SHP77 (cell line): ENCODE data around the gene ATP9B.

Source experiments
- DNase-seq, 2 experiments: peaks; one replicate each; lab custom pipeline; 2025; lab: John Stamatoyannopoulos, UW

Gene ATP9B

GRCh38 chr18:79397830-79398761, 328.9 kb downstream of the ATP9B start:
- no peak for DNase-seq

DNA sequence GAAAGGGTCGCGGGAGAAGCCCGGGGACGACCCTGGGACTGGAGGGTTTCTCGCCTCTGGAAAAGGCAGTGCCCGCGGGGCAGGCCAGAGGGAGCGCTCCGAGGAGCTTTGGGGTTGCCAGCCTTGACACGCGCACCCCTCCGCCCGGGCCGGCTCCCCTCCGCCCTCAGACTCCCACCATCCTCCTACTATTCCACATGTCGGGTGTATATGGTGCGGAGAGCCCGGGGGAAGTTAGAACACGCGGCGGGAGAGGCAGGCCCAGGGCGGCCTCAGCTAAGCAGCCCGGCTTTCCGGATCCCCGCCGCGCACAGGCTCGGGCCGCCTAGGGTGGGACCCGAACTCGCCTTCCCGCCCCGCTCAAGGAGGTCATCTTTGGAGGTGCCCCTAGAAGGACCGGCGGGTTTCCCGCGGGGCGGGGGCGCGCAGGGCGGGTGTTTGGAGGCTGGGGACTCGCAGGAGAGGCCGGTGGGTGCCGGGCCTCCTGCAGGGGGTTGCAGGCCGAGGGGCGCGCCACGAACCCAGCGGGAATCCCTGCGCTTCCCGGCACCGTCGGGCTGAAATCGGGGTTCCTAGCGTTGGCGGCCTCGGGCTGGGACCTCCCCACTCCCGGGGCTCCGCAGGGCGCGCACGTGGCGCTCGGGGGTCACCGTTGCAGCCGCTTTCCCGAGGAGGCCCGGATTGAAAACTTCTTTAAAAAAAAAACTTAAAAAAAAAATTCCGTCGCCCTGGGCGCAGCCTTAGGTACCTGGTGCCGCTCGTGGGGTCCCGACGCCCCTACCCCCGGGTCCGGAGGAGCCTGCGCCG, 330.3 kb downstream of the ATP9B start:
- DNase-seq = no peak

DNA sequence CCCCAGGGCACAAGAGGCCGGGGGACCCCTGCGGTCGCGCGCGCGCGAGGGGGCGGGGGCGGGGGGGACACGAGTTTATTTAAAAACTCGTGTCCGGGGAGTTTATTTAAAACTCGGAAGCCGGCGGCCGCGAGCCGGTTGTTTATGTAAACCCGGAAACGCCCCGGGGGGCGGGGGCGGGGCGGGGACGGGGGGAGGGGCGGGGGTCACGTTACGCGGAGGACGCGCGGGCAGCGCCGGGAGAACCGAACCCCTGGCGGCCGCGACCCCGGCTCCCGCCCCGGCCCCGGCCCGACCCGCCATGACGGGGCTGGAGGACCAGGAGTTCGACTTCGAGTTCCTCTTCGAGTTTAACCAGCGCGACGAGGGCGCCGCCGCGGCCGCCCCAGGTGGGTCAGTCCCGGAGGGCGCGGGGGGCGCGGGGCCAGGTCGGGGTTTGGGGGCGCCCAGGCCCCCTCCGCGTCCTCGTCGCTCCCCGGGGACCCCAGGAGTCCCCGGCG, 330.9 kb downstream of the ATP9B start:
- no peak for DNase-seq

DNA sequence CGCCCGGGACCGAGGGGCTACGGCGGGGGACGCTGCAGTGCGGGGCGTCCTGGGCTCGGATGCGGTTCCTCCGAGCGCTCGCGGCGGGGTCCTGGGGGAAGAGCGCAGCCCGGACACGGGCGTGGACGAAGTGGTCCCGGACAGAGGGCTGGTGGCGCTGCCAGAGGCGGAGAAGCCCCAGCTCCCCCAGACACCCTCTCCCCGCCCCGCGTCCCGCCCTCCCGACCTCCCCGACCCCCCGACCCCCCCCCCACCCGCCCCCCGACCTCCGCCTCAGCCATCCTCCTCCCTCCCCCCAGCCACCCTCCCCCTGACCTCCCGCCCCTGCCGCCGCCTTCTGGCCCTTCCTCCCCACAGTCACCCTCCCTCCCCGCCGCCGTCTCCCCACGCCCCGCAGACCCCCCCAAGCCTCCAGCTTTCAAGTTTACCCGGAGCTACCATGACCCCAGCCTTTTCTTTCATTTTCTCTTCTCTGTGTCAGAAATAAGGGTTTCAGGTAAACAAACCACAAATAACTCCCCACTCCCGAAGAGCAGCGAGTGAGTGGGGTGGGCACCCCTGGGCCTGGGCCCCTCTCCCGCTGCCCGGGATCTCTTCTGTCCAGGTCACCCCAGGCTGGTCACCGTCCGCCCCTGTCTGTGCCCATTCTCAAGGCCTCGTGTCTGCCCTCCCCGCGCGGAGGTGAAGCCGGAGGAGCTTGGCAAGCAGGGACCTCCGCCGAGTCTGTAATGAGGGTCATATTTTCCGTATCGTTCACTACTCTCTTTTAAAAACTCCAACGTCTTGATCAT, 331.6 kb downstream of the ATP9B start:
- DNase-seq = no peak

DNA sequence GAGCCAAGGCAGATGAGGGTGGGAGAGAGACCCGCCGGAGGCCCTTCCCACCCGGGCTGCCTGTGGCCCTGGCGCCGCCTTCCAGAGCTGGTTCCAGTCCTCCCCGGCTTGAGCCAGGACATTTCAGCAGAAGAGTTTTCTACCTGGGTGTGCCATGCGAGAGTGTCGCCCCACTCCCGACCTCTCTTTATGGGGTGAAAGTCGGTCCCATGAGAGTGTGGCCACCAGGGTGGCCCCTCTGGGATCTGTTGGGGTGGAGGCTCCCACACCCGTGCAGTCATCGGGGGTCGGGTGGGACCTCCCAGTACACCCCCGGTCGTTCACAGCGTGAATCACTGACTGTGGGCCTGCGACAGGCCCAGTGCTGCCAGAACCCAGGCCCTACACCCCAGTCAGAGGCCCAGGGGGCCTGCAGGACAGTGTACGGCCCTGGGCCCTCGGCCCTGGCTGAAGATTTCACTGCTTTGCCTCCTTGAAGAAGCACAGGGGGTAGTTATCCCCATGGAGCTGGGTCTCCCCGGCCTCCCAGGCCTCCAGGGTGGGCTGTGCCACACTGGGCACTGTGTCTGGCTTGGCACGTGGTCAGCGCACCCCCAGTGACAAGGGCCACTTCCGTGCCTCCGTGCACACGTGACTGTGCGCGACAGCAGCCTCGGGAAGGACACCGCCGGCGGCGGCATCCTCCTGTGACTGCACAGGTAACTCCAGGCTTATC, 332.5 kb downstream of the ATP9B start:
- no peak for DNase-seq

- DNase-seq = no peak
Measured at GRCh38 chr18:79402209-79402576, 333.0 kb downstream of the ATP9B start.

DNA sequence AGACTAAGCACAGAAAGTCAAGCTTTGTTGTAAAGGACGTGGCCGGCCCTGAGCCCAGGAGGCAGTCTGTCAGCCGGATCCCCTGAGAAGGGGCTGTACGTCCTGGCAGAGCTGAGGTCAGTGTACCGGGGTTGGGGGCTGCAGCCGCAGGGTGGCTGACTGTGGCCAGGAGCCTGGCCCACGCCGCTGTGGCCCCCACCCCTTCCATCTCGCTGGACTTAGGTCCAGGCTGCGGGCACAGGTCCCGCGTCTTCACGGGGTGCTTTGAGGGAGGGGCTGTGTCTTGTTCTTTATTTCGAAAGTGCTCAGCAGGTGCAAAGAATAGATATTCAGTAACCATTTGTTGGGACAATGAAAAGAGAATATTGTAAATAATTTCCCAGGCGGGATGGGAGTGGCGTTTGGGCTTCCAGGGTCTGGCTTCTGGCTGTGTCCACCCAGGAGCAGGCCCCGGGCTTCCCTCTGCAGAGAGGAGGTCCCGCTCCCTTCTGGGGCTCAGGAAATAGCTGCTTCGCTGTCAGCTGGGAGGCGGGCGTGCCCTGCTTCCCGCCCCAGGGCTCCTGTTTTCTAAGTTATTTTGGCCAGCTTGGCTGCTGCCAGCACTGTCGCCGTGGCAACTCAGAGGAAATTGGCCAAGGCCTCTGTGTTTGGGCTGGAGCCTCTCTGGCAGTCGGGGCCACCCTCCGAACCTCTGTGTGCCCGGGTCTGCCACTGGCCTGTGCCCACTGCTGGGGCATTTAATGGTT, 334.0 kb downstream of the ATP9B start:
- no peak for DNase-seq

GRCh38 chr18:79403723-79404566, 334.8 kb downstream of the ATP9B start:
- no peak for DNase-seq

DNA sequence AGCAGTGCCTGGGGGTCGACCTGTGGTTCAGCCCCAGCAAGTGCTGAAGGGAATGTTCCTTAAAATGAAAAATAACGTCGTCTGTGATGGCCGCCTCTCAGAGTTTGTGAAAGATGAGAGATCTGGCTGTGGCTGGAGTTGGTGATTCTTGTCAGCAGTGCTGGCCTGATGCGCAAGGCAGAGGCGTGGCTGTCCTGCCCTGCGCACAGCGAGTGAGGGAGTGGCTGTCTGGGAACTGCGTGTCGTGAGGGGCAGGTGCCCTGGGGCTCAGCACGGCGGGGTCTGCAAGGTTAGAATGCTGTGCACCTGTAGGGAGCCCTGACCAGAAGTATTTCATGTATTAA, 335.3 kb downstream of the ATP9B start:
- no peak for DNase-seq

DNA sequence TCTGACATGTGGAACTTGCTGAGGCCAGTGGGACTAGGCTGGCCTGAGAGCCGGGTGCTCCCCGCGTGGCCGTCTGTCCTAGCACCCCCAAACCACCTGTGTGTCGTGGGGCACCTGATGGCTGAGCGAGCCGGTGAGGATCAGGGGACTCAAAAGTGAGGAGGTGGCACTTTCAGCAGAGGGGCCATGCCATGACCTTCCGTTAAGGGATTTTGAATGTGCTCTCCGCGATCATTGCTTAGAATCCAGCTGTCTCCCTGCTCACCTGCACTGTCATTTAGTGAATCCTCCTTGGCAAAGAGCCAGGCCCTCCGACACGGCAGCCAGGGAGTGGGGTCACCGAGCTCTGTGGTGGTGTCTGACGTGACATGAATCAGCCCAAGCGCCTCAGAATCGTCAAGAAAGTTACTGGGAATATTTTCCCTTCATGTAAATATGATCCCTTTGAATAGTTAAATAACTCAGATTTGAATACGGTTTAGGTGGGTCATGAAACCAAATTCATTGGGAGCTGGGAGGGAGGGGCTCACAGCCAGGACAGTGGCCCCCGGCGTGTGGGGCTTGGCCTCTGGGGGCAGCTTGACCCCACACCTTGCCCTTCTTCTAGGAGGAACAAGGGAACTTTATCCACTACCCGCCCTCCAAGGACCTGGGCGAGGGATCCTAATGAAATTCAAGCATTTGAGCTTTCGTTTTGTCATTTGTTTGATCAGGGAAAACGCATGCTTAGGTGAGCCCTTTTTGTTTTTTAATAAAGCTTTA, 336.0 kb downstream of the ATP9B start:
- DNase-seq = peak; percentile 18 to 20

DNA sequence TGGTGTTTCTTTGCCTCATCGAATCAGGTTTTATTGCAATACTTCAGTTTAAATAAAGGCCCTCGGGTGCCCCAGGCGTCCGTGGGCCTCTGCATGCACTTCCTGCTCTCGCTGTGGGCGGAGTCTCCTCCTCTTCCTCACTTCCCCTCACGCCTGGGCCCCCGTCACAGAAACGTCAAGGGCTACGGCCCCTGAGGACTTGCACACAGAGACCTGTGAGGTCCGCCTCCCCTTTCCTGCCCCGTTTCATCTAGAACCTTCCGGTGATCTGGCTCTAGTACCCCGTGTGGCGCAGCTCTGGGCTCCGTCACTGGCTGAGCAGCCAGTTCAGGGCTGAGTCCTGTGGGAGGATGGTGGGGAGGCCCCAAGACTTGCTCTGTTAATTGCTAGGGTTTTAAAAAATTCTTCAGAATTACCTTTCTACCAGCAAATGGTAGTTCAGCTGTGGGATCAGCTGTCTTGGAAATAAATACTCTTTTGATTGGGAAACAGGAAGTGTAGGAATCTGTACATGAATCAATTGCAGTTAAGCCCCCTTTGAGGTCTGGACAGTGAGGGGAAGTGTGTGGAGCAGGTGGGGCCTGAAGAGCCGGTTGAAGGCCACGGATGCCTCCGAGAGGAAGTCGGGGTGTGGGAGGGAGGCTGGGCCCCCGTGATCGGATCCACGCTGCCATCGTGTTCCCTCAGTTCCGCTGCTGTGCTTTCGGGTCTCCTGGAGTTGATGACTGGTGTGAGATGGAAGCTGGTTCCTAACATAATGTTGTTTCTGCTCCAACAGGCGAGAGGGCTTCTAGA, 336.8 kb downstream of the ATP9B start:
- DNase-seq = no peak

DNA sequence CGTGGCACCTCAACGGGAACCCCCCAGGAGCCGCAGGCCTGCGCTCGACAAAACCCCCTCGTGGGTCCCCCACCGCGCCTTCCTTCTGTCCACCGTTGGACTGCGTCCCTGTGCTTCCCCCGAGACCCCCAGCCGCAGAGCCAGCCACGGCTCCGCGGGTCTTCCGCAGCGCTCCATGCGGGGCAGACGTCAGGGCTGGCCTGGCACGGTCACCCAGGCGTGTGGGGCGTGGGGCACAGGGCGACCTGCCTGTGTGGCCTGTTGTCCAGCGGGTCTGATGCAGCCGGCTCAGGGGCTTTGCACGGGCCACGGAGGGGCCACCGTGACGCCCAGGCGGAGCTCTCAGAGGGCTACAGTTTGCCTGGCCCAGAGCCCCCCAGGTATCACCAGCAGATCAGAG, 337.5 kb downstream of the ATP9B start:
- DNase-seq = no peak

GRCh38 chr18:79409313-79409712, 340.1 kb downstream of the ATP9B start:
- DNase-seq = no peak

DNA sequence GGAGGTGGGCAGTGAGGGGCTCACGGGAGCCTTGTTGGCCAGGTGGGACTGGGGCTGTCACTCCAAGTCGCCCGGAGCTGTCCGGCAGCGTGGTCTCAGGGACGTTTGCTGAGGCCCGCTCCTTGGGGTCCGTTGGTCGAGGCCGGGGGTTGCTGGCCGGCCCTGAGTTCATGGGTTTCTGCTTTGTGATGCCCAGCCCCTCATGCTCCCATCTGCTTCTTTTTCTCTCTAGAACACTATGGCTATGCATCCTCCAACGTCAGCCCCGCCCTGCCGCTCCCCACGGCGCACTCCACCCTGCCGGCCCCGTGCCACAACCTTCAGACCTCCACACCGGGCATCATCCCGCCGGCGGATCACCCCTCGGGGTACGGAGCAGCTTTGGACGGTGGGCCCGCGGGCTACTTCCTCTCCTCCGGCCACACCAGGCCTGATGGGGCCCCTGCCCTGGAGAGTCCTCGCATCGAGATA, 341.0 kb downstream of the ATP9B start:
- no peak for DNase-seq

GRCh38 chr18:79410731-79411613, 341.8 kb downstream of the ATP9B start:
- no peak for DNase-seq

GRCh38 chr18:79411614-79412526, 342.7 kb downstream of the ATP9B start:
- DNase-seq = no peak
